Fibroblast of the aortic adventitia (primary cell): ENCODE measurements around the gene PTDSS2. TPM values are rescaled to one million over a fixed set of nuclear protein-coding genes. Genes with fewer than 3 reads are reported as not detected.

Source experiments
- DNase-seq: peaks from one replicate; pipeline ENCODE4 v3.0.0-alpha.2; 2010; ENCODE audit warnings: low read depth
- H3K4me3 ChIP-seq: 2 replicates; pipeline ENCODE4 v1.5.1; 2011; ENCODE audit warnings: low read depth, mild to moderate bottlenecking, control low read depth, low read length, moderate library complexity
- CTCF ChIP-seq: IDR thresholded peaks from 2 replicates; pipeline ENCODE4 v1.5.1; 2011; ENCODE audit warnings: mild to moderate bottlenecking, low read length, control low read depth, inconsistent platforms; ENCODE audit not compliant: insufficient read depth
- total RNA-seq: library from RNA; depleted of rRNA; stranded (reverse); fragments of >200 nt; gene quantifications from 2 replicates; pipeline ENCODE4 v1.2.3, GENCODE V29; 2012; ENCODE audit warnings: low replicate concordance

PTDSS2 gene
- total RNA-seq, 1 donor, result 28.7 TPM

GRCh38 chr11:501001-501682, 51.1 kb downstream of the PTDSS2 start:
- no peak for DNase-seq
- no peak for TF ChIP-seq CTCF

GRCh38 chr11:501683-502287, 51.7 kb downstream of the PTDSS2 start:
- H3K4me3 ChIP-seq, result peak overlapping the region; percentile 95
- TF ChIP-seq CTCF, result no peak
- no peak for DNase-seq

More at GRCh38 chr11:501001-501682, 51.1 kb downstream of the PTDSS2 start:
- no peak overlapping the region for H3K4me3 ChIP-seq

GRCh38 chr11:502288-503178, 52.5 kb downstream of the PTDSS2 start:
- DNase-seq, result no peak
- TF ChIP-seq CTCF, result no peak
- peak overlapping the region; percentile 95 for H3K4me3 ChIP-seq

GRCh38 chr11:503179-503981, 53.3 kb downstream of the PTDSS2 start:
- TF ChIP-seq CTCF, result no peak
- peak; percentile 90 for DNase-seq
- peak overlapping the region; percentile 95 for H3K4me3 ChIP-seq

- DNase-seq, result peak; percentile 82
- no peak for TF ChIP-seq CTCF
- H3K4me3 ChIP-seq, result peak overlapping the region; percentile 95
Measured at GRCh38 chr11:504053-504993, 54.2 kb downstream of the PTDSS2 start.
